GM11168 (cell line): Measurements from ENCODE around the gene DOC2B.
"Not testable (repeated sequence)": the region's sequence is repeated elsewhere in the genome, so short reads cannot be mapped to it uniquely, and the experiment has no call there.

Experiments
- in situ Hi-C: fragments of 300-500 bp; cut with MboI; formaldehyde crosslinking; loops from one replicate; pipeline ENCODE4 v1.12.0; 2022; ENCODE audit warnings: low sequenced_read_pairs; ENCODE audit not compliant: unreplicated experiment

DOC2B gene

GRCh38 chr17:181245-182049, at the start of gene DOC2B:
Gene DOC2B (minus strand): TSS chr17:181650. CDS start chr17:181479, 171 bp downstream.
- in situ Hi-C loops: no loop called here

DNA sequence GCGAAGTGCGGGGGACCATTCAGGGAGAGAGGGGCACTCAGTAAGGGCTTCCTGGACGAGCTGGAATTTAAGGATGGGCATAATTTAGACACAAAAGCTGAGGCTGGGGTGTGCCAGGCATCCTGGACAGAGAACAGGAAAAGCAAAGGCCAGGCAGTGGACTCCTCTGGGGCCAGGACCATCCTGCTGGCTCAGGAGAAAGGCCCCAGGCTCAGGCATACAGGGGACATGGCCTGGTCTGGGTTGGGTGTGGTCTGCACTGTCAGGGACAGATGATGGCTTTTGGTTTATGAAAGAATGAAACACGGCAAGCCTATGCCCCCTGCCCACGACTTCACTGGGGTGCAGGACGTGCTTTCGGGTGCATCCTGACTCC, 48.9 kb upstream of the DOC2B start:
- in situ Hi-C loops: no loop called here

GRCh38 chr17:229709-230394, 48.4 kb upstream of the DOC2B start:
- in situ Hi-C loops: no loop called here

GRCh38 chr17:228951-229708, 47.7 kb upstream of the DOC2B start:
- in situ Hi-C loops: no loop called here

- in situ Hi-C loops: no loop called here
These were observed 46.6 kb upstream of the DOC2B start for GRCh38 chr17:227946-228615.

DNA sequence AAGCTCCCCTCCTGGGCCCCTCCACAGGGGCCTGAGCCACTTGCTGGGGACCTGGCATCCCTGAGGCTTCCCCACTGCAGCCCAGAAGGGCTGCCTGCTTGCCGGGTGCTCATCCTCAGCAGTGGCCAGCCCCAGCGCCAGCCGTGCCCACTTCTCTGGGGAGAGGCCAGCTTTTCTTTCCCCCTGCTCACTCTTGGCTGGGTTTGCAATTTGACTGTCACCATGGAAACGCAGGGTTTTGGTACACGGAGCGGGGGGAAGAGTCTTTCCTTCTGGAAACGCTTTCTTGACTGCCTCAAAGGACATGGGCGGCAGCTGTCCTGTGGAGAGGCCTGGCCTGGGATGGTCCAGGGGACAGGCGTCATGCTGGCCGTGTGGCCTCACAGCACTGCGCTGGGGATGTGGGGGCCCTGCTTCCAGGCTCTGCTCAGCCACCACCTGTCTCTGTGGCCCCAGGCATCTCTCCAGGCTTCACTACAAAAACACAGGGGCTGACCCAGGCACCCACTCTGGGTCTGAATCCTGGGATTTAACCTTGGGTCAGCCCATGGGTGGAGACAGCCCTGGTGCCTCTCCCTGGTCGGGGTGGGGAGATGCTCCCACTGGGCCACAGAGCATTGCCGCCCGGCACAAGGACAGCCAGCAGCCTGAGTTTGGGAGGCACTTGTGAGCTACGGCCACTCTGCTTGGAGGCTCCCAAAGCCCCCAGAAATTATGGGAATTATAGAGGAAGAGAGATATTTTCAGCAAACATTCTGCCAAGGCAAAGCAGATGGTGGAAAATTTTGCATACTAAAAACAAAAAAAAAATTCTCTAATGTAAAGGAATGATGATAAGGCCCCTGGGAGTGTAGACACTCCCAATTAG, 45.9 kb upstream of the DOC2B start:
- in situ Hi-C loops: no loop called here

GRCh38 chr17:226108-227077, 44.9 kb upstream of the DOC2B start:
- in situ Hi-C loops: no loop called here

DNA sequence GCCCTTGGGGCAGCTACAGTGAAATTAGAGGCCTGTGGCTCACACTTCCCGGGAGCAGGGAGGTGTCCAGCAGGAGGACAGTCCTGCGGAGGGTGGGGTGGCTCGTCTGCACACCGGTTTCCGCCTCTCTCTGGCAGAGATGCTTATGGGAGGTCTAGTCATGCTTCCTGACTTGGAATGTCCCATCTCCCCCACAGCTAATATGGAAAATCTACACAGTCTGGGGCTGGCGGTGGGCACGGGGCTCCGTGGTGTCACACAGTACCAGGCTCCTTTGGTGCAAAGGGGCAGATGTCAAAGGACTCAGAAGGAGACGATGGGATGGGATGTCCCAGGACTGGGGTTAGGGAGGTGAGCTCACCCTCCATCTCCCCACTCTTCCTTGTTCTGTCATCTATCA, 44.1 kb upstream of the DOC2B start:
- in situ Hi-C loops: no loop called here

GRCh38 chr17:224576-224975, 43.1 kb upstream of the DOC2B start:
- in situ Hi-C loops: not testable (repeated sequence)

DNA sequence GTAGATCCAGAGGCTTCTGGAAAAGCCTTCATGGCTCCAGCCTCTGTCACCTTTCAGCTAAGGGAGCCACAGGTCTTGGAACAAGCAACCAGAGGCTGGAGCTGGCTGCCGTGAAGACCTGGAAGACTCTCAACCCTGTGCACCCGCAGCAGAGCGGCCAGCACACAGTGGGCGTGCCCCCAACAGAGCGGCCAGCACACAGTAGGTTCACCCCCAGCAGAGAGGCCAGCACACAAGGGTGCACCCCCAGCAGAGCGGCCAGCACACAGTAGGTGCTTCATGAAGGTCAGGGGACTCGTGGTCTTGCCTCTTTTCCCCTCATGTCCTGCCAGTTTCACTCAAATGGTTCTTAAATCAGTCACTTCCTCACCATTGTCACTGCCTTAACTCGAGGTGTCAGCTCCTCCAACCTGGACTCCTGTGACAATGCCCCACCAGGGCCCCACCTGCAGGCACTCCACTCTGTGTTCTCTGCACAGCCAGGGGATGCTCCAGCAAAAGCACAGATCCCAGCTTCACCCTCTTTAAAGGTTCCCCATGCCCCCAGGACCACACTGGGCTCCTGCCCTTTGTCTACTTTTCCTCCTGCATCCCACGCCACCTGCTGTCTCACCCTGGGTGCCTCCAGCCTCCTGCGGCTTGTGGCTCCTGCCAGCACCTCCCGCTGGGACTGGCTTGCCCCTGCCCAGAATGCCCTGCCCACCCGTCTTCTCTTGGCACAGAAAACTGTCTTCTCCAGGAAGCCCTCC, 42.4 kb upstream of the DOC2B start:
- in situ Hi-C loops: no loop called here

GRCh38 chr17:222172-222571, 40.7 kb upstream of the DOC2B start:
- in situ Hi-C loops: no loop called here

- in situ Hi-C loops: no loop called here
These were observed 38.2 kb upstream of the DOC2B start for GRCh38 chr17:219696-220095.

DNA sequence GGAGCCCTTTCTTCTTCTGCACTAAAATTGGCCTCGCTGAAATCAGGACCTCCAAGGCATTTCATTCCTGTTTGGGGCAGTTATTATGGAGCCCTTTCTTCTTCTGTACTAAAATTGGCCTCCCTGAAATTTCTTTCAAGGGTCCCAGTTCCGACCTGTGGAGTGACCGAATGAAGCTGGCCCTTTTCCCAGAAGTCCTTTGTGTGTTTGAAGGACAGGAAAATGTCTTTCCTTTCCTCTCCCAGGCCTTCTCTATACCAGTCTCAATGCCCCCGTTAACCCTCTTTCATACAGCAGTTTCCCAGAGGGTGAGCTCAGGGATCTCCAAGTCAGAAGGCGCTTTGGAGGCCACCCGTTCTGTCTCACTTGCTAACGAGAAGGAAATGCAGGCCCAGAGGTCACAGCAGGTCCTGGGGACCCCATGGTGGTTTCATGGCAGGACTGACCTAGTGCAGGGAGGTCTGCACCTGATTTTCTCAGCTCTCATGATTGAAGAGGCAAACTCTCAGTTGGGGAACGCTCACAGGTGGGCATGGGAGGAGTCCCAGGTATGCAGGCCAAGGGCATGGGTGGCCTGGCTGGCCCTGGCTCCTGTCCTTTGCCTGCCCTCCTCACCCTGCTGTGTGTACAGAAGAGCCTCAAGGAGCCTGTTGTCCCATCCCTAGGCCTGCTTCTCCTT, 37.1 kb upstream of the DOC2B start:
- in situ Hi-C loops: no loop called here

GRCh38 chr17:216625-217024, 35.2 kb upstream of the DOC2B start:
- in situ Hi-C loops: no loop called here

- in situ Hi-C loops: not testable (repeated sequence)
These were observed 34.4 kb upstream of the DOC2B start for GRCh38 chr17:215563-216478.

DNA sequence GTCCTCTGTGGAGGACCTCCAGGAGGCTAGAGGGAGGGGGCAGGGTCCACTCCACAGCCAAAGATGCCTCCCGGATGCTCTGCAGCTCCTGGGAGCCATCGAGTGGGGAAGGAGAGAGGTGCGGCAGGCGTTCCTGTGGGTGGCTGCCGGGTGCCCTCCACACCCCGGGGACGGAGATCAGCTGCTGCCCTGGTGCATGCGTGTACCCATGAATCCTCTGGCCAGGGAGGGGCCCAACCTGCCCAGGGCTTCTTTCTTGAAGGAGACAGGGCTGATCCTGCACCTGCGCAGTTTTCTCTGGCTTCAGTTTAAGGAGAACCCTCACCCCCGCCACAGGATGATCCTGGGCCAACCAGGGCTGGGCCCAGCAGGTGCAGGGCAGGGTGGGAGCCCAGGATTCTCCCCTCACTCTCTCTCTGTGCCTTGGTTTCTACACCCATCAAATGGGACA, 33.5 kb upstream of the DOC2B start:
- in situ Hi-C loops: no loop called here
